Neural cell (in vitro differentiated cells): ENCODE measurements around the gene ADAMTS4. TPM values are rescaled to one million over a fixed set of nuclear protein-coding genes. Genes with fewer than 3 reads are reported as not detected.

ENCODE experiments used
- H2AFZ ChIP-seq: fragments of 200-600, 300-800 bp; sonication (generic), shearing (Covaris generic); 2 replicates; pipeline ENCODE4 v1.6.0; 2014; ENCODE audit warnings: low read depth, mild to moderate bottlenecking, antibody characterized with exemption, low read length, moderate library complexity
- H3F3A ChIP-seq: fragments of 200-600 bp; shearing (Covaris generic); 2 replicates; pipeline ENCODE4 v1.6.1; 2016; ENCODE audit warnings: mild to moderate bottlenecking, moderate library complexity, mixed read lengths, antibody characterized with exemption, low read length; ENCODE audit not compliant: insufficient read depth, poor library complexity, severe bottlenecking
- H3K27ac ChIP-seq: fragments of 200-600, 300-800 bp; sonication (generic), shearing (Covaris generic); 2 replicates; pipeline ENCODE4 v1.5.1; 2014; ENCODE audit warnings: mild to moderate bottlenecking, low read length, moderate library complexity
- H3K27me3 ChIP-seq: fragments of 300-800, 200-600 bp; sonication (generic), shearing (Covaris generic); 2 replicates; pipeline ENCODE4 v1.6.0; 2014; ENCODE audit warnings: mild to moderate bottlenecking, low read depth, low read length, moderate library complexity; ENCODE audit not compliant: insufficient read depth
- H3K36me3 ChIP-seq: fragments of 300-800, 200-600 bp; sonication (generic), shearing (Covaris generic); 2 replicates; pipeline ENCODE4 v1.5.1; 2014; ENCODE audit warnings: mild to moderate bottlenecking, antibody characterized with exemption, low read length, moderate library complexity; ENCODE audit not compliant: insufficient read depth
- H3K4me2 ChIP-seq: fragments of 300-800, 200-600 bp; sonication (generic), shearing (Covaris generic); 2 replicates; pipeline ENCODE4 v1.6.0; 2014; ENCODE audit warnings: mild to moderate bottlenecking, low read length
- H3K4me3 ChIP-seq: fragments of 300-800, 200-600 bp; sonication (generic), shearing (Covaris generic); 2 replicates; pipeline ENCODE4 v1.5.1; 2014; ENCODE audit warnings: mild to moderate bottlenecking, low read length, moderate library complexity
- H3K79me2 ChIP-seq: fragments of 200-600 bp; shearing (Covaris generic); replicated peaks from 2 replicates; pipeline ENCODE4 v1.6.0; 2014; ENCODE audit warnings: mild to moderate bottlenecking, low read length, moderate library complexity; ENCODE audit not compliant: insufficient read depth
- H3K9ac ChIP-seq: fragments of 300-800, 200-600 bp; sonication (generic), shearing (Covaris generic); 2 replicates; pipeline ENCODE4 v1.6.1; 2016; ENCODE audit warnings: mild to moderate bottlenecking, low read length, mixed read lengths
- H3K9me2 ChIP-seq: fragments of 200-600 bp; shearing (Covaris generic); 2 replicates; pipeline ENCODE4 v1.6.1; 2016; ENCODE audit warnings: mild to moderate bottlenecking, low read length, mixed read lengths; ENCODE audit not compliant: insufficient read depth
- H3K9me3 ChIP-seq: fragments of 200-600, 300-800 bp; sonication (generic), shearing (Covaris generic); 2 replicates; pipeline ENCODE4 v1.6.1; 2016; ENCODE audit warnings: mild to moderate bottlenecking, mixed run types, low read length, moderate library complexity, mixed read lengths
- H4K20me1 ChIP-seq: fragments of 200-600 bp; shearing (Covaris generic); 2 replicates; pipeline ENCODE4 v1.6.1; 2016; ENCODE audit warnings: mild to moderate bottlenecking, mixed run types; ENCODE audit not compliant: insufficient read depth
- CTCF ChIP-seq: fragments of 450-650 bp; IDR thresholded peaks from 2 replicates; pipeline ENCODE4 v1.5.1; 2014; ENCODE audit warnings: antibody characterized with exemption, mild to moderate bottlenecking, moderate library complexity; ENCODE audit not compliant: poor library complexity, severe bottlenecking
- EP300 ChIP-seq: fragments of 450-650 bp; conservative IDR thresholded peaks from 2 replicates; pipeline ENCODE4 v1.6.1; 2014; ENCODE audit warnings: antibody characterized with exemption, mild to moderate bottlenecking, moderate library complexity; ENCODE audit not compliant: poor library complexity, severe bottlenecking
- EZH2 ChIP-seq: fragments of 200-600, 300-800 bp; shearing (Covaris generic), sonication (generic); IDR thresholded peaks from 2 replicates; pipeline ENCODE4 v1.6.1; 2014; ENCODE audit warnings: antibody characterized with exemption, low read length, borderline replicate concordance, mild to moderate bottlenecking; ENCODE audit not compliant: insufficient read depth, poor library complexity, severe bottlenecking
- MXI1 ChIP-seq: fragments of 450-650 bp; conservative IDR thresholded peaks from 2 replicates; pipeline ENCODE4 v1.6.1; 2014; ENCODE audit warnings: antibody characterized with exemption, mild to moderate bottlenecking; ENCODE audit not compliant: poor library complexity, severe bottlenecking
- POLR2AphosphoS5 ChIP-seq: IDR thresholded peaks from 2 replicates; pipeline ENCODE4 v1.6.1; 2012
- RAD21 ChIP-seq: fragments of 450-650 bp; conservative IDR thresholded peaks from 2 replicates; pipeline ENCODE4 v1.6.1; 2014; ENCODE audit warnings: antibody characterized with exemption, mild to moderate bottlenecking, moderate library complexity
- REST ChIP-seq: IDR thresholded peaks from 2 replicates; pipeline ENCODE4 v1.6.1; 2012; ENCODE audit warnings: borderline replicate concordance
- SMC3 ChIP-seq: fragments of 450-650 bp; conservative IDR thresholded peaks from 2 replicates; pipeline ENCODE4 v1.6.1; 2014; ENCODE audit warnings: antibody characterized with exemption, mild to moderate bottlenecking, moderate library complexity; ENCODE audit not compliant: poor library complexity
- TAF1 ChIP-seq: IDR thresholded peaks from 2 replicates; pipeline ENCODE4 v1.6.1; 2012; ENCODE audit warnings: low read depth
- polyA plus RNA-seq: library from polyadenylated mRNA; depleted of rRNA; stranded (reverse); fragments of >200 nt; gene quantifications from 2 replicates; pipeline ENCODE4 v1.2.3, GENCODE V29; 2014

Gene ADAMTS4
- polyA plus RNA-seq, 1 donor from 2014 or later: 0.04 TPM

GRCh38 chr1:161163793-161164192 lies 35.1 kb downstream of the ADAMTS4 start (continued):
- no peak for TF ChIP-seq CTCF
- no peak for TF ChIP-seq MXI1
- TF ChIP-seq RAD21: no peak

GRCh38 chr1:161162806-161163205 lies 36.0 kb downstream of the ADAMTS4 start:
- Histone ChIP-seq H3K36me3 (no peaks in the 10 kb centered on the region), H3K27ac (no peak overlapping the region), H3K4me2 (no peak overlapping the region), H3K4me3 (no peak overlapping the region), H3K27me3 (no peaks in the 10 kb centered on the region), H3K9me3 (no peaks in the 10 kb centered on the region), H3F3A (no peaks in the 10 kb centered on the region), H3K79me2 (peaks cover 11% of the 10 kb centered on the region), H3K9ac (no peak overlapping the region), H2AFZ (no peak overlapping the region), H4K20me1 (no peaks in the 10 kb centered on the region), H3K9me2 (no peaks in the 10 kb centered on the region)
- no peak for TF ChIP-seq TAF1
- no peak for TF ChIP-seq SMC3
- no peak for TF ChIP-seq MXI1

- no peaks in the 10 kb centered on the region for H3K36me3 ChIP-seq
- no peak for TF ChIP-seq REST
- TF ChIP-seq CTCF: no peak
- no peak for TF ChIP-seq EZH2
- no peak for TF ChIP-seq MXI1
- no peak for TF ChIP-seq SMC3
- TF ChIP-seq POLR2AphosphoS5: no peak
- TF ChIP-seq TAF1: no peak
- no peak for TF ChIP-seq EP300
- no peak overlapping the region for H3K27ac ChIP-seq
- H3K27me3 ChIP-seq: no peaks in the 10 kb centered on the region
- H3K9me2 ChIP-seq: no peaks in the 10 kb centered on the region
- H3K4me3 ChIP-seq: no peak overlapping the region
- no peaks in the 10 kb centered on the region for H3K9me3 ChIP-seq
- no peak overlapping the region for H3K4me2 ChIP-seq
- H3K79me2 ChIP-seq: peaks cover 11% of the 10 kb centered on the region
- H2AFZ ChIP-seq: no peak overlapping the region
- H3K9ac ChIP-seq: no peak overlapping the region
- no peaks in the 10 kb centered on the region for H4K20me1 ChIP-seq
- no peaks in the 10 kb centered on the region for H3F3A ChIP-seq
Measured at GRCh38 chr1:161162052-161162451, 36.8 kb downstream of the ADAMTS4 start.
